Ureter (tissue), 1 donor: Measurements from ENCODE around the gene BNC2. TPM values are rescaled to one million over a fixed set of nuclear protein-coding genes. Genes with fewer than 3 reads are reported as not detected.

Source experiments
- DNase-seq: peaks from one replicate; pipeline ENCODE4 v3.0.0-alpha.2; 2020; ENCODE audit warnings: low spot score
- total RNA-seq: library from RNA; stranded (reverse); gene quantifications from one replicate; pipeline ENCODE4 v1.2.4, GENCODE V29; 2023
- donor health status: DM: yes; HTN: yes; CAD: no.

Gene BNC2
- total RNA-seq, 1 donor from 2014 or later: 21.5 TPM

GRCh38 chr9:16869131-16869881, 1.2 kb downstream of the BNC2 start:
- no peak for DNase-seq

- no peak for DNase-seq
Observed at GRCh38 chr9:16868701-16869100, 1.8 kb downstream of the BNC2 start.

- DNase-seq: no peak
Observed at GRCh38 chr9:16867576-16868311, 2.7 kb downstream of the BNC2 start.

- DNase-seq: no peak
Observed at GRCh38 chr9:16866587-16866986, 3.9 kb downstream of the BNC2 start.

GRCh38 chr9:16864649-16865434, 5.6 kb downstream of the BNC2 start:
- no peak for DNase-seq

- no peak for DNase-seq
Observed at GRCh38 chr9:16848179-16848578, 22.3 kb downstream of the BNC2 start.

GRCh38 chr9:16846986-16847385, 23.5 kb downstream of the BNC2 start:
- no peak for DNase-seq

- no peak for DNase-seq
Observed at GRCh38 chr9:16846367-16846766, 24.1 kb downstream of the BNC2 start.

- no peak for DNase-seq
Observed at GRCh38 chr9:16834817-16835216, 35.7 kb downstream of the BNC2 start.

GRCh38 chr9:16833296-16833835, 37.1 kb downstream of the BNC2 start:
- DNase-seq: no peak

- no peak for DNase-seq
Observed at GRCh38 chr9:16832101-16832500, 38.4 kb downstream of the BNC2 start.

- no peak for DNase-seq
Observed at GRCh38 chr9:16830806-16831205, 39.7 kb downstream of the BNC2 start.

- DNase-seq: no peak
Observed at GRCh38 chr9:16828340-16829281, 41.9 kb downstream of the BNC2 start.

- DNase-seq: no peak
Observed at GRCh38 chr9:16825971-16826625, 44.4 kb downstream of the BNC2 start.

GRCh38 chr9:16825331-16825725, 45.1 kb downstream of the BNC2 start:
- no peak for DNase-seq

- peak; percentile 44 for DNase-seq
Observed at GRCh38 chr9:16824545-16825330, 45.7 kb downstream of the BNC2 start.

- no peak for DNase-seq
Observed at GRCh38 chr9:16823906-16824305, 46.6 kb downstream of the BNC2 start.

GRCh38 chr9:16821344-16821743, 49.1 kb downstream of the BNC2 start:
- DNase-seq: no peak

- no peak for DNase-seq
Observed at GRCh38 chr9:16817514-16817913, 53.0 kb downstream of the BNC2 start.

GRCh38 chr9:16817002-16817401, 53.5 kb downstream of the BNC2 start:
- no peak for DNase-seq
